ENCODE data around the gene CCDC136. TPM values are rescaled to one million over a fixed set of nuclear protein-coding genes. Genes with fewer than 3 reads are reported as not detected.

CCDC136 gene
- total RNA-seq, 1 experiment from 2014 or later: 31.1 TPM

DNA sequence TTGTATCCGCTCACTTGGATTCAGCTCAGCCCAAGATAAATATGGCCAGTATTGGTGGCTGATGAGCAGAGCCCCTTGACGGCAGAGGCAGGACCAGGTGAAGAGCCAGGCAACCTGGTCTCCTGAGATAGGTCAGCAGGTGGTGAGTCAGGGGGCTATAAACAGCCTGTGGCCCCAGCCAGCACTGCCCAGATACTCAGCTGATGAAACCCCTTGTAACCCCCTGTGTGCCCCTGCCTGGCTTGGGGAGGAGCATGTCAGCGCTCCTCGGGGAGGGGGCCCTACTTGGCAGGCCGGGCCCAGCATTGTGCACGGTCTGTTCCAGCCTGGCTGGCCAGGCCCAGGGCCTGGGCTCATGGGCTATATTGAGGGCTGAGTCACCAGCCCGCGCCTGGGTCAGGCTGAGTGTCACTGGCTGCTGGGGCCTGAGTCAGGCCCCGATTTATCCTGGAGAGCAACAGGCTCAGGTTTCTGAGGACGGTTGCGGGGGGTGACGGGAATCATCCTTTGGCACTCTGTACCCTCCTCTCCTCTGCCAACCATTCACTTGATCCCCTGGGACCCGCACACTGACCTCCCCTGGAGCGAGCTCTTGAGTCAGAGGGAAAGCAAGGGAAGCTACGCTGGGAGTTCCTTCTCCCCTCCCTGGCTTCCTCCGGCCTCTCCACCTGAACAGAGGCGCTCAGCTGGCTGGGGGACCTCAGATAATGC is 35.6 kb downstream of the CCDC136 start:
- Histone ChIP-seq H3K56ac (ENCODE audit: insufficient read length, low read depth, low read length) (no peak overlapping the region), H2AK5ac (ENCODE audit: insufficient read length, low read length) (no peak overlapping the region), H2BK5ac (ENCODE audit: insufficient read length, low read length) (no peak overlapping the region), H3K27ac (ENCODE audit: insufficient read length, low read depth, low read length) (no peak overlapping the region), H2BK15ac (ENCODE audit: low read depth, low read length) (no peak overlapping the region), H3K27me3 (ENCODE audit: insufficient read depth, low read length) (peaks cover 11% of the 10 kb centered on the region; the same call in 1 of the 2 replicates), H4K8ac (replicated peaks; ENCODE audit: insufficient read length, low read depth, low read length) (no peak overlapping the region), H2BK20ac (ENCODE audit: low read depth, low read length, poor library complexity, severe bottlenecking) (no peak overlapping the region), H2AFZ (ENCODE audit: low read length) (no peak overlapping the region), H3K23me2 (ENCODE audit: insufficient read length, low read depth, low read length, poor library complexity, severe bottlenecking) (peaks cover 17% of the 10 kb centered on the region), H3K23ac (ENCODE audit: insufficient read length, low read depth, low read length) (no peak overlapping the region), H3T11ph (ENCODE audit: low read length) (no peak overlapping the region), H3K4ac (ENCODE audit: low read depth, low read length) (no peak overlapping the region), H3K79me2 (ENCODE audit: insufficient read depth, low read length) (no peaks in the 10 kb centered on the region), H3K79me1 (ENCODE audit: insufficient read depth, low read depth, low read length, poor library complexity, severe bottlenecking) (no peaks in the 10 kb centered on the region), H2BK120ac (ENCODE audit: low read depth, low read length, poor library complexity, severe bottlenecking) (no peak overlapping the region), H3K18ac (ENCODE audit: insufficient read length, low read depth, low read length) (no peak overlapping the region), H3K4me1 (ENCODE audit: insufficient read depth, low read length) (no peaks in the 10 kb centered on the region), H4K20me1 (ENCODE audit: control insufficient read depth, insufficient read depth, insufficient read length) (no peaks in the 10 kb centered on the region), H4K5ac (ENCODE audit: insufficient read length, low read depth, low read length) (no peak overlapping the region), H3K9ac (ENCODE audit: extremely low read depth, insufficient read length, low read length) (no peak overlapping the region), H2BK12ac (ENCODE audit: insufficient read length, low read depth, low read length) (no peak overlapping the region), H4K91ac (ENCODE audit: insufficient read length, low read depth, low read length) (no peak overlapping the region), H3K9me3 (ENCODE audit: control insufficient read depth, low read depth, low read length) (no peaks in the 10 kb centered on the region), H3K4me2 (ENCODE audit: insufficient read depth, insufficient read length, low read length) (no peak overlapping the region), H3K14ac (ENCODE audit: insufficient read depth, low read length) (no peak overlapping the region)
- no peaks in the 10 kb centered on the region for H3K9me3 Mint-ChIP-seq
- TF ChIP-seq, protein P1, sequence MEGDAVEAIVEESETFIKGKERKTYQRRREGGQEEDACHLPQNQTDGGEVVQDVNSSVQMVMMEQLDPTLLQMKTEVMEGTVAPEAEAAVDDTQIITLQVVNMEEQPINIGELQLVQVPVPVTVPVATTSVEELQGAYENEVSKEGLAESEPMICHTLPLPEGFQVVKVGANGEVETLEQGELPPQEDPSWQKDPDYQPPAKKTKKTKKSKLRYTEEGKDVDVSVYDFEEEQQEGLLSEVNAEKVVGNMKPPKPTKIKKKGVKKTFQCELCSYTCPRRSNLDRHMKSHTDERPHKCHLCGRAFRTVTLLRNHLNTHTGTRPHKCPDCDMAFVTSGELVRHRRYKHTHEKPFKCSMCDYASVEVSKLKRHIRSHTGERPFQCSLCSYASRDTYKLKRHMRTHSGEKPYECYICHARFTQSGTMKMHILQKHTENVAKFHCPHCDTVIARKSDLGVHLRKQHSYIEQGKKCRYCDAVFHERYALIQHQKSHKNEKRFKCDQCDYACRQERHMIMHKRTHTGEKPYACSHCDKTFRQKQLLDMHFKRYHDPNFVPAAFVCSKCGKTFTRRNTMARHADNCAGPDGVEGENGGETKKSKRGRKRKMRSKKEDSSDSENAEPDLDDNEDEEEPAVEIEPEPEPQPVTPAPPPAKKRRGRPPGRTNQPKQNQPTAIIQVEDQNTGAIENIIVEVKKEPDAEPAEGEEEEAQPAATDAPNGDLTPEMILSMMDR (conservative IDR thresholded peaks at IDR 0.05): no peak
- peak; percentile 59 for DNase-seq
- no CpG with 5 or more reads among the region's 17 CpGs for WGBS (ENCODE audit: extremely low coverage, insufficient read length, low lambda C conversion rate)
- H3K27ac Mint-ChIP-seq: 0 out of 7 replicates have a peak overlapping the region, but pooled peaks of 1 of the 3 experiments have one; percentile 44
- no peaks in the 10 kb centered on the region for H3K36me3 Mint-ChIP-seq (ENCODE audit: insufficient read depth in 1 of 3, low read depth in 3 of 3)
- H3K4me1 Mint-ChIP-seq: peaks cover 24 to 37% of the 10 kb centered on the region in 2 experiments
- peaks cover 45% of the 10 kb centered on the region for H3K27me3 Mint-ChIP-seq (ENCODE audit: low read depth)
- H3K4me3 Mint-ChIP-seq: no peak overlapping the region; a peak in 1 of 5 replicates
